ENCODE results near the gene GCNT2.
"Not testable (repeated sequence)": the region's sequence is repeated elsewhere in the genome, so short reads cannot be mapped to it uniquely, and the experiment has no call there.

Gene GCNT2

DNA sequence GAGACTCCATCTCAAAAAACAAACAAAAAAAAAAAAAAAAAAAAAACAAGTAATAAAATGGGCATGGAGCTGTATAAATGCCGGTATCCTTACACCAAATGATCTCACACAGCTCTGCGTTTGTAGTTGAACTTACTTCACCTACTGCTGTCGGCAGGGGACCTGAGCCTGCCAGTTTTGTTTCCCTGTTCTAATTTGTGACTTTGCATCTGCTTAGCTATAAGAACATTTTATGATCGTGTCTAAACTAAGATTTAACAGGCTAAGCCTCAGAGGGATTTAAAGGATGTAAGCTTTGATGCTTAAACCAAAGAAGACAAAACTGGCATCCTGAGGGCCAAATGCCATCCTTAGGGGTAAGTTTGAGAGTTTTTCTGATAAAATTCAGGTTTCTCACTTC, 58.7 kb downstream of the GCNT2 start:
- TF ChIP-seq, protein P1, sequence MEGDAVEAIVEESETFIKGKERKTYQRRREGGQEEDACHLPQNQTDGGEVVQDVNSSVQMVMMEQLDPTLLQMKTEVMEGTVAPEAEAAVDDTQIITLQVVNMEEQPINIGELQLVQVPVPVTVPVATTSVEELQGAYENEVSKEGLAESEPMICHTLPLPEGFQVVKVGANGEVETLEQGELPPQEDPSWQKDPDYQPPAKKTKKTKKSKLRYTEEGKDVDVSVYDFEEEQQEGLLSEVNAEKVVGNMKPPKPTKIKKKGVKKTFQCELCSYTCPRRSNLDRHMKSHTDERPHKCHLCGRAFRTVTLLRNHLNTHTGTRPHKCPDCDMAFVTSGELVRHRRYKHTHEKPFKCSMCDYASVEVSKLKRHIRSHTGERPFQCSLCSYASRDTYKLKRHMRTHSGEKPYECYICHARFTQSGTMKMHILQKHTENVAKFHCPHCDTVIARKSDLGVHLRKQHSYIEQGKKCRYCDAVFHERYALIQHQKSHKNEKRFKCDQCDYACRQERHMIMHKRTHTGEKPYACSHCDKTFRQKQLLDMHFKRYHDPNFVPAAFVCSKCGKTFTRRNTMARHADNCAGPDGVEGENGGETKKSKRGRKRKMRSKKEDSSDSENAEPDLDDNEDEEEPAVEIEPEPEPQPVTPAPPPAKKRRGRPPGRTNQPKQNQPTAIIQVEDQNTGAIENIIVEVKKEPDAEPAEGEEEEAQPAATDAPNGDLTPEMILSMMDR (IDR thresholded peaks at IDR 0.05; ENCODE audit: low read depth, low read length, missing control alignments) = no peak

DNA sequence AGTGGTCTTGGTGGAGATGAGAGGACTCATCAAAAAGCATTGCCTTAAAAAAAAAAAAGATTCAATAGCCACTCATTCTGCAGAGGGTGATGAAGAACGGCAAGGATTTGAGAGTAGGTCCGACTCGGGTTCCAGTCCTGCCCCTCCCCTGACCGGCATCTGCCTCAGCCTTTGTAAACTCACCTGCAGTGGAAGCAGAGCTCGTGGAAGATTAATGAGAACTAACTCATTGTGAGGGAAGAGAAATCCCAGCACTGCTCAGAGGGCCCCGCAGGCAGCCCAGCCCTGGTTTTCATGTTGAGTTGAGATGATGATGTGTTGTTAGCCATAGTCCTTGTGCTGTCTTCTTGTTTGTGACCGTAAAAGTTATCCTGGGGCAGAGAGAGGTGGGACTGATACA, 59.4 kb downstream of the GCNT2 start:
- H3K4me3 ChIP-seq (replicated peaks; ENCODE audit: low read depth, low read length) = no peak overlapping the region
- DNase-seq (ENCODE audit: extremely low read depth, low read depth) = no peak
- TF ChIP-seq, protein P1 (IDR thresholded peaks at IDR 0.05; ENCODE audit: low read depth, low read length, missing control alignments) = no peak

More for the DNA sequence above, 58.7 kb downstream of the GCNT2 start:
- DNase-seq (ENCODE audit: extremely low read depth, low read depth) = no peak
- H3K4me3 ChIP-seq (replicated peaks; ENCODE audit: low read depth, low read length) = no peak overlapping the region

DNA sequence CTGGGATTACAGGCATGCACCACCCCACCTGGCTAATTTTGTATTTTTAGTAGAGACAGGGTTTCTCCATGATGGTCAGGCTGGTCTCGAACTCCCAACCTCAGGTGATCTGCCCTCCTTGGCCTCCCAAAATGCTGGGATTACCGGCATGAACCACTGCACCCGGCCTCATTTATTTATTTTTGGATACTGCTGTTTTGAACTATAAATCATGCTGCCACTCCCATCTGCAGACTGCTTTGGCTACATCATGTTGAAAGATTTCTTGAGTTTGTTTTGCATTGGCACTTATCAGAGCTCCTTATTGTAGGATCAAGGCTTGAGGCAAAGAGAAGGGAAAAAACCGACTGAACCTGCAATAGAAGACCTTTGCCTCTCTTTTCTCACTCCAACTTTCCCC, 60.3 kb downstream of the GCNT2 start:
- not testable (repeated sequence) for H3K4me3 ChIP-seq (replicated peaks; ENCODE audit: low read depth, low read length); DNase-seq (ENCODE audit: extremely low read depth, low read depth)

DNA sequence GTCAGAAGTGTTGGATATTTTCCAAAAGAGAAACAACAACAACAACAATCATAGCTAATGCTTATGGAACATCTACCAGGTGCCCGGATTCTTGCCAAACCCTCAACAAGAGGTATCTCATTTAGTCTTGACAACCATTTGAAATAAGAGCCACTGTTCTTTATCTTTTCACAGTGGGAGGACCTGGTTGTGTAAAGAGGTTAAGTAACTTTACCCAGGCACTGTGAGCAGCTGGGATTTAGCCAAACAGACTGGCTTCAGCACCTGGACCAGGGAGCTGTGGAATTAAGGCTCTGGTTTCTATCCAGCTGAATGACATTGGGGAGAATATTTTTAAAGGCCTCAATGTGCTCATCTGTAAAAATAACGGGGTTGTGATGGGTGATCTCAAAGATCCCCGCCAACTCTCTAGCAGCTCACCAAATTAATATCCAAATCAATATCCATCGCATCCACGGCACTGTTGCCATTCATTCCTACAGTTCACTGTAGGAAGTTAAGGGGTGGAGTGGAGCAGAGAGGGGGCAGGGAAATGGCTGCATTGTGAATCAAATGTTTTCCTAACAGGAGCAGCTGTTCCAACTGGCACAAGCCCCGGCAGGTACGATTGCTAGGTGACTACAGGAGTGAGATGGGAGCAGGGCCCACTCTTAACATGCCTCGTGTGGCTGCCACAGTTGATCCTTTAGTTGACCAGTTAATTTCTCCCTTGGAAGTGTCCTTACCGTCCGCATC, 61.8 kb downstream of the GCNT2 start:
- no peak overlapping the region for H3K4me3 ChIP-seq (replicated peaks; ENCODE audit: low read depth, low read length)
- DNase-seq (ENCODE audit: extremely low read depth, low read depth) = no peak
- TF ChIP-seq, protein P1 (IDR thresholded peaks at IDR 0.05; ENCODE audit: low read depth, low read length, missing control alignments) = no peak

DNA sequence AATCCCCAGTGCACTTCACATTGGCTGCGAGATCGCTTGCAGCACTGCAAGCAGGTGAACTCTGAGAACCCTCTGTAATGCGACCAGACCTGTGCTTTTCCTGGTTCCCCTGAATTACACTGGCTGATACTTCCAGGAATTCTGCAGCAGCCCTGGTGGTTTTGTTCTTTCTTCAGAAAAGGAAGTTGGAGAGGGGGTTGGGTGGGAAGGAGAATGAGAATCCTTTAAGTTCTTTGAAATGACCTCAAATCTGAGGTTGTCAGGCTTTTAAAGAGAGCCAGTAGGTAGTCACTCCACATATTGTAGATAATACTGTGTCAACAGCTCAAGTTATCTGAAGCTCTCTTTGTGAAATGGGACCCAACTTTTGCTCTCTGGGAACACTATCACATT, 62.4 kb downstream of the GCNT2 start:
- DNase-seq (ENCODE audit: extremely low read depth, low read depth) = no peak
- TF ChIP-seq, protein P1 (IDR thresholded peaks at IDR 0.05; ENCODE audit: low read depth, low read length, missing control alignments) = no peak
- H3K4me3 ChIP-seq (replicated peaks; ENCODE audit: low read depth, low read length) = no peak overlapping the region

DNA sequence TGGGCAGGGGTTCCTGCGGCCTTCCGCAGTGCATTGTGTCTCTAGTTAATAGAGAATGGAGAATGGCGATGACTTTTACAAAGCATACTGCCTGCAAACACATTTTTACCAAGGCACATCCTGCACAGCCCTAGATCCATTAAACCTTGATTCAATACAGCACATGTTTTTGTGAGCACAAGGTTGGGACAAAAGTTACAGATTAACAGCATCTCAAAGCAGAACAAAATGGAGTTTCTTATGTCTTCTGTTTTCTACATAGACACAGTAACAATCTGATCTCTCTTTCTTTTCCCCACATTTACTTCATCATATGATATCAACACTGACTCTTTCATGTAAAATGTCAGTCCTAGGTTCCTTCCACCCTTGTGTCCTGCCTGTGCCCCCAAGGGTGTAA, 63.5 kb downstream of the GCNT2 start:
- TF ChIP-seq, protein P1 (IDR thresholded peaks at IDR 0.05; ENCODE audit: low read depth, low read length, missing control alignments) = no peak
- H3K4me3 ChIP-seq (replicated peaks; ENCODE audit: low read depth, low read length) = no peak overlapping the region
- DNase-seq (ENCODE audit: extremely low read depth, low read depth) = no peak

DNA sequence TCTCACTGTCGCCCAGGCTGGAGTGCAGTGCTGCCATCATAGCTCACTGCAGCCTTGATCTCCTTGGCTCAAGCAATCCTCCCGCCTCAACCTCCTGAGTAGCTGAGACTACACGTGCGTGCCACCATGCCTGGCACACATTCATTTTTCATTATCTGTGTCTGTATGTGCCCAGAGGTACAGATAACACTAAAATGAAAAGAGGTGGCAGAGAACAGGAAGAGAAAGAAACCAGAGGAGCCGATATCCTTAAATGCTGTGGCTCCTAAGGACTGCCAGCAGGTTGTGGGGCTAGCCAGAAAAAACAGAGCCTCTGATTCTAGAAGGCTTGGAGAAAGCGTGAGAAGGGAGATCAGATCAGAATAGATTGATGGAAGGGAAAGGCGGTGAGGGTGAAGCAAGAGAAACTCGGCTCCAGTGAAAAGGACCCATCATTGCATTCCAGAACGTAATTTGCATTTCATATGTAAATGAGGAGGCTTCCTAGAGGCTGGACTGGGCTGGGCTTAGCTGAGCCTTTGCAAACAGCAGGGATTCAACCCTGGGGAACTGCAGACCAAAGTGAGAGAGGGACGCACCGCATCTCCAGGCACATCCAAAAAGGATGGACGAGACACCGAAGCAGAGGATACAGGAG, 64.2 kb downstream of the GCNT2 start:
- DNase-seq (ENCODE audit: extremely low read depth, low read depth) = no peak
- H3K4me3 ChIP-seq (replicated peaks; ENCODE audit: low read depth, low read length) = no peak overlapping the region
- TF ChIP-seq, protein P1 (IDR thresholded peaks at IDR 0.05; ENCODE audit: low read depth, low read length, missing control alignments) = no peak
